Measurements from ENCODE around the gene ZNF18. TPM values are rescaled to one million over a fixed set of nuclear protein-coding genes. Genes with fewer than 3 reads are reported as not detected.

Gene ZNF18
- total RNA-seq, 1 donor: 8.6 TPM

GRCh38 chr17:12020642-12021622 lies 23.7 kb upstream of the ZNF18 start, which contains the start of gene MAP2K4:
Gene MAP2K4, plus strand, starts transcription at chr17:12020877. Its CDS starts 10 bp downstream, at chr17:12020887.
- peak within 1 kb of the TSS; percentile 75 for H3K4me3 ChIP-seq (ENCODE audit: low read depth, low read length)
- DNase-seq (ENCODE audit: low read depth): peak; percentile 78
- TF ChIP-seq CTCF (IDR thresholded peaks at IDR 0.05; ENCODE audit: insufficient read depth, low read length): no peak

- no peak overlapping the region for H3K4me3 ChIP-seq (ENCODE audit: low read depth, low read length)
- no peak for TF ChIP-seq CTCF (IDR thresholded peaks at IDR 0.05; ENCODE audit: insufficient read depth, low read length)
- DNase-seq (ENCODE audit: low read depth): no peak
These were observed 10.2 kb upstream of the ZNF18 start for GRCh38 chr17:12007466-12007865.

- H3K4me3 ChIP-seq (ENCODE audit: low read depth, low read length): no peak overlapping the region
- DNase-seq (ENCODE audit: low read depth): no peak
- TF ChIP-seq CTCF (IDR thresholded peaks at IDR 0.05; ENCODE audit: insufficient read depth, low read length): no peak
These were observed 2.4 kb upstream of the ZNF18 start for GRCh38 chr17:11999696-12000095.

GRCh38 chr17:11997972-11998233 lies 628 bp upstream of the ZNF18 start:
- no peak for DNase-seq (ENCODE audit: low read depth)
- H3K4me3 ChIP-seq (ENCODE audit: low read depth, low read length): peak overlapping the region; percentile 73
- TF ChIP-seq CTCF (IDR thresholded peaks at IDR 0.05; ENCODE audit: insufficient read depth, low read length): no peak

- DNase-seq (ENCODE audit: low read depth): peak; percentile 45
- TF ChIP-seq CTCF (IDR thresholded peaks at IDR 0.05; ENCODE audit: insufficient read depth, low read length): peak; percentile 44
- H3K4me3 ChIP-seq (ENCODE audit: low read depth, low read length): peak overlapping the region; percentile 88
These were observed 541 bp downstream of the ZNF18 start for GRCh38 chr17:11996722-11997146.

- no peak for TF ChIP-seq CTCF (IDR thresholded peaks at IDR 0.05; ENCODE audit: insufficient read depth, low read length)
- no peak overlapping the region for H3K4me3 ChIP-seq (ENCODE audit: low read depth, low read length)
- no peak for DNase-seq (ENCODE audit: low read depth)
These were observed 5.8 kb downstream of the ZNF18 start for GRCh38 chr17:11991461-11991860.

Data from fibroblast of the aortic adventitia (primary cell).